Muscle layer of colon (tissue), 2 donors: Measurements from ENCODE around the gene KCNQ1.

ENCODE experiments used
- H3K27ac ChIP-seq: one replicate; pipeline ENCODE4 v1.7.0; 2013; ENCODE audit warnings: low read depth, mild to moderate bottlenecking, low read length, moderate library complexity
- H3K27me3 ChIP-seq, 2 donors: one replicate each; pipeline ENCODE4 v1.7.0; 2013; ENCODE audit warnings: low read length in 2 of 2, mild to moderate bottlenecking in 2 of 2; ENCODE audit not compliant: insufficient read depth in 2 of 2, control insufficient read depth in 1 of 2
- H3K36me3 ChIP-seq: one replicate; pipeline ENCODE4 v1.7.0; 2013; ENCODE audit warnings: mild to moderate bottlenecking, low read length; ENCODE audit not compliant: insufficient read depth
- H3K4me1 ChIP-seq: one replicate; pipeline ENCODE4 v1.7.0; 2013; ENCODE audit warnings: mild to moderate bottlenecking, low read length; ENCODE audit not compliant: insufficient read depth
- H3K4me3 ChIP-seq, 2 donors: one replicate each; pipeline ENCODE4 v1.7.0; 2013; ENCODE audit warnings: low read length in 2 of 2, low read depth in 1 of 2, mild to moderate bottlenecking in 1 of 2, moderate library complexity in 1 of 2
- H3K9ac ChIP-seq: one replicate; pipeline ENCODE4 v1.7.0; 2013; ENCODE audit warnings: low read length
- H3K9me3 ChIP-seq: one replicate; pipeline ENCODE4 v1.7.0; 2013; ENCODE audit warnings: mild to moderate bottlenecking, low read length
- donor health status: abdominal sarcoma.
- donor health status: Adenocarcinoma of cecum.

The KCNQ1 gene

DNA sequence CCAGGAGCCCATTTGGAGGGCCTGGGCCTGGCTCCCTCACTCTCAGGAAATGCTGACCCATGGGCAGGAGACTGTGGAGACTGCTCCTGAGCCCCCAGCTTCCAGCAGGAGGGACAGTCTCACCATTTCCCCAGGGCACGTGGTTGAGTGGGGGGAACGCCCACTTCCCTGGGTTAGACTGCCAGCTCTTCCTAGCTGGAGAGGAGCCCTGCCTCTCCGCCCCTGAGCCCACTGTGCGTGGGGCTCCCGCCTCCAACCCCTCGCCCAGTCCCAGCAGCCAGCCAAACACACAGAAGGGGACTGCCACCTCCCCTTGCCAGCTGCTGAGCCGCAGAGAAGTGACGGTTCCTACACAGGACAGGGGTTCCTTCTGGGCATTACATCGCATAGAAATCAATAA lies 403.7 kb downstream of the KCNQ1 start:
- no peaks in the 10 kb centered on the region for H3K27me3 ChIP-seq
- no peaks in the 10 kb centered on the region for H3K4me1 ChIP-seq
- no peak overlapping the region for H3K27ac ChIP-seq
- H3K36me3 ChIP-seq: no peaks in the 10 kb centered on the region
- no peak overlapping the region for H3K4me3 ChIP-seq
- no peak overlapping the region for H3K9ac ChIP-seq
- no peaks in the 10 kb centered on the region for H3K9me3 ChIP-seq

DNA sequence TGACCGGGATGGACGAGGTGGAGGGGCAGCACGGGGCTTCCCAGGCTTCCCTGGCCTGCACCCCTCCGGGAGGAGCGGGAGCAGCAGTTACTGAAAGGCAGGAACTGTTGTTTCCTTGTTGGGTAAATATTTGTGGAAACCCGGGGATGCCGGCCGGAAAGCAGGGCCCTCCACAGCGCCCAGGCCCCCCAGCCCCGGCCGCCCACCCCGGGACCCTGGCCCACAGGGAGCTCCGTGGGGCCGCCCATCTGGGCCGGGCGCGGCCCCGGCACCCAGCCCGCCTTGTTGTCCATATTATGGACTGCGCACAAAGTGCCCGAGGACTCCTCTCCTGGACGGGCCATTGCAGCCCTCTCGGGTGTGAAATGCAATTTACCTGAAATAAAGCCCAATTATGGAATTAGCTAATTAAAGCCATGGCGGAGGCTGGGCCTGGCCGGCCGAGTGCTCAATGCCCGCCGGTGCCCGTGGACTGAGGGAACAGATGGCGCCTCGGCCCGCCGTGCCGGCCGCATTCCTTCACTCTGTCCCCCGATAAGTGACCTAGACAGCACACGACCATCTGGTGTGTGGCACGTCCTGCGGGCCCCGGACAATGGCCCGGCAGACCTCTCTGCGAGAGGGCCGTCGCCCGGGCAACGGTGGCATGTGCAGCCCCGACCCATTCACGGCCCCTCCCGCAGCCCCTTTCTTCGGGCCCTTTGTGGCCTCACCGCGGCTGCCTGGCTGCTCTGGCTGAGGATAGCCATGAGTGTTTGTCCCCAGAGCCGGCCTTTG lies 405.4 kb downstream of the KCNQ1 start:
- H3K27ac ChIP-seq: no peak overlapping the region
- H3K27me3 ChIP-seq: no peaks in the 10 kb centered on the region
- no peak overlapping the region for H3K4me3 ChIP-seq
- H3K9ac ChIP-seq: no peak overlapping the region
- H3K36me3 ChIP-seq: no peaks in the 10 kb centered on the region
- H3K9me3 ChIP-seq: no peaks in the 10 kb centered on the region
- H3K4me1 ChIP-seq: no peaks in the 10 kb centered on the region

DNA sequence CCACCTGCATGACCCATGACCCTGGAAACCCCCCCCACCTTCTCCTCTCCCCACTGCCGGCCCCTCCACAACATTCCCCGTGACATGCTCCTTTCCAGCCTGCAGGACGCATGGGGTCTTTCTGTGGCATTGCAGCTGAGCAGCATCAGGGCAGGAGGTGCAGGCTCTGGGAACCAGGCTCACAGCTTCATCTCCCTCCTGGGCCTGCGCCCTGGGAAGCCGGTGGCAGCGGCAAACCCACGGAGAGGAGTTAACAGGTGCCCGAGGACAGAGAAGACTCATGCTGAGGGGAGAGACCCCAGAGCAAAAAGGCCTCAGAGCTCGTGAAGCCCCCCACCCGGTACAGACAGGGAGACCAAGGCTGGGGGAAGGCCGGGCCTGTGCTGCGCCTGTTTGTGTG lies 408.6 kb downstream of the KCNQ1 start:
- Histone ChIP-seq H3K9me3 (no peaks in the 10 kb centered on the region), H3K27me3 (no peaks in the 10 kb centered on the region), H3K36me3 (no peaks in the 10 kb centered on the region), H3K9ac (no peak overlapping the region), H3K4me3 (no peak overlapping the region), H3K27ac (no peak overlapping the region), H3K4me1 (no peaks in the 10 kb centered on the region)

DNA sequence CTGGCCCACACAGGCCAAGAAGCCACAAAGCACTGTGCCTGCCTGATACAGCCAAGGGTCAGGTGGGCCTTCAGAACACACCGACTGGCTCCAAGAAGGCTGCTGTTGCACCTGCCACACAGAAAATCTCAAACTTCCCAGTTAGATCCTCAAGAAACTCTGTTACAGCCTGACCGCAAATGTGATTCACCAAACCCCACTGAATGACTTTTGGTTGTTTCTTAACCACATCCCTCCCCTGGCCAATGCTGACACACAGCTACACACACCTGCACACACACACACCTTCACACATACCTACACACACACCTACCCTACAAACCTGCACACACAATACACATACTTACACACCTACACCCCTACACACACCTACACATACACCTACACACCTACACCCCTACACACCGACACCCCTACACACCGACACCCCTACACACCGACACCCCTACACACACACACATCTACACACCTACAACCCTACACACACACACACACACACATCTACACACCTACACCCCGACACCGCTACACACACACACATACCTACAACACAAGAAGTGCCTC lies 409.3 kb downstream of the KCNQ1 start:
- Histone ChIP-seq H3K27me3 (no peaks in the 10 kb centered on the region), H3K9me3 (no peaks in the 10 kb centered on the region), H3K9ac (no peak overlapping the region), H3K27ac (no peak overlapping the region), H3K36me3 (no peaks in the 10 kb centered on the region), H3K4me3 (no peak overlapping the region), H3K4me1 (no peaks in the 10 kb centered on the region)

DNA sequence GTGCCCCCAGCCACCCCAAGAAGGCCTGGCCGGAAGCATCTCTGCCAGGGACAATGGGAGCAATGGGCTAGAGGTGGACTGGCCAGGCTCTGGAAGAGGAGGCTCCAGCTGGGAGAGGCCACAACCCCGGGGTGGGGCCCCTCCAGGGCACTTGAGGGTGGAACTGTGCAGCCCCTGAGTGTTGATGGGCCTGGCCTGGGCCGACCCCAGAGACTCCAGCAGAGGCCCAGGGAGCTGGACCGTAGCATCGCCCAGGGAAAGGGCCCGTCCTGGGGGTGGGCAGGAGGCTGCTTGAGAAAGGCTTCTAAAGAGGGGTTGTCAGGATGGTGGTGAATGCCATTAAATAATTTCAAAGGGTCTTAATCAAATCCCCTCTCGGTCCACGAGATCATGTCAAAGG lies 410.4 kb downstream of the KCNQ1 start:
- Histone ChIP-seq H3K36me3 (no peaks in the 10 kb centered on the region), H3K27ac (no peak overlapping the region), H3K4me3 (no peak overlapping the region), H3K9ac (no peak overlapping the region), H3K9me3 (no peaks in the 10 kb centered on the region), H3K4me1 (no peaks in the 10 kb centered on the region), H3K27me3 (no peaks in the 10 kb centered on the region)

DNA sequence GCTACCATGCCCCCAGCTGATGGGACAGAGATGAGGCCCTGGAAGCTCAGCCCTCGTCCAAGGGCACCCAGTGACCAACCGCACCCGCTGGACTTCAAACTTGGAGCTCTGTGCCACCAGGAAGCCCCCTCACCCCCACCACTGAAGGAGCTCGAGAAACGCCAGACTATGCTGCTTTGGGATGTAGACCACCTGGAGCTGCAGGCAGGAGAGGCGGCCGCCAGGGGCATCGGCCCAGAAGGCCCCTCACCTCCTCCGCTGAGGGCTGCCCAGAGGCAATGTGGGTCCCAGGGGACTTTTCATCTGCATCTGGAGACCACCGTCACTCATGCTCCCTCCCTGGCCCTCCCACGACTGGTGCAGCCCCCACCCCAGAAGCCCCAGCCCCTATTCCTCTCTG lies 412.5 kb downstream of the KCNQ1 start:
- Histone ChIP-seq H3K36me3 (no peaks in the 10 kb centered on the region), H3K9ac (no peak overlapping the region), H3K27me3 (peaks cover 0 to 4% of the 10 kb centered on the region in 2 donors), H3K9me3 (no peaks in the 10 kb centered on the region), H3K4me3 (no peak overlapping the region), H3K4me1 (no peaks in the 10 kb centered on the region), H3K27ac (no peak overlapping the region)

DNA sequence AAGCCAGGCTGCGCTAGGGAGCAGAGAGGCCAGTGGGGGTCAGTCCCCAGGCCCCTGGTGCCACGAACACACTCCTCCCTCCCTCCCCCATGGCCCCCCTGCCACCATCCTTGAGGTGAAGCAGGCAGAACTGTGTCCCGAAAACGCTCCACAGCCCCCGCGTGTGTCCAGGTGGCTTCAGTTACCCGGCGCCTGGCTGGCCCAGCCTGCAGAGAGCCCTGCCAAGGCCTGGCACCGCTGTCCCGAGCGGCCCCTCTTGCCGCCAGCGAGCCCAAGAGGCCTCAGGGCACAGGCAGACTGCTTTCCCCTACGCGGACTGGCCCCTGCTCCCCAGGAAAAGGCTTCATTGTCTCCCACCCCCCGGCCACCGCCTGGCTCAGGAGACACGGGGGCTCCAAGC lies 413.1 kb downstream of the KCNQ1 start:
- Histone ChIP-seq H3K9me3 (no peaks in the 10 kb centered on the region), H3K4me1 (no peaks in the 10 kb centered on the region), H3K27me3 (peaks cover 0 to 4% of the 10 kb centered on the region in 2 donors), H3K36me3 (no peaks in the 10 kb centered on the region), H3K9ac (no peak overlapping the region), H3K27ac (no peak overlapping the region), H3K4me3 (no peak overlapping the region)

DNA sequence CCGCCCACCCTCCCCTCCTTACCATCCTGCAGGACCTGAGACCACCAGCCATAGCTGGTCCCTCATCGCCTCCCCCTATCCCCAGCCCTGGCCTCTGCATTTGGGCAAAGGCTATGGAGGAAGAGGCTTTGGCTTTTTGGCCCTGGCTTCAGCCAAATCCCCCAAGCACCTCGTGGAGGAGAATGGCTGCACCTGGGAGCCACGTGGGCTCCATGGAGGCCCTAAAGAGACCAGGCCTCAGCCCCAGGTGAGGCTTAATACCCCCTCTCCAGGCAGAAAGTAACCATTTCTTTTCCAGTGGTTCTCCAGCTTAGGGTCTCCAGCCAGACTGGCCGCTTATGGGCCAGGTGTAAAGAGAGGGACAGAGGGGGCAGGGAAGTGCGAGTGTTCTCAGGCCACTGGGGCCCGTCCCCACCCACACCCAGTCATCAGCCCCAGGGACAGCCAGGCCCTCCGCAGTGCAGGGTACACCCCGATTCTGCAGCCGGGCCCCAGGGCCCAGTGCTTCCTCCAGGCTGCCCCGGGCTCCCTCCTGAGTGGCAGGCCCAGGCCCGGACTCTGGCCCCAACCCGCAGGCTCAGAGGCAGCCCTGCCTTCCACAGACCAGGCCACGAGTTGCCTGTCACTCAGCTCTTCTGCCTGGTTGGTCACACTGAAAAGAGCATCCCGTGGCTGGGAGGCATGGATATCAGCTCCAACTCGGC lies 414.3 kb downstream of the KCNQ1 start:
- H3K4me3 ChIP-seq: no peak overlapping the region
- no peaks in the 10 kb centered on the region for H3K9me3 ChIP-seq
- no peaks in the 10 kb centered on the region for H3K36me3 ChIP-seq
- H3K27ac ChIP-seq: no peak overlapping the region
- H3K27me3 ChIP-seq: peaks cover 0 to 10% of the 10 kb centered on the region in 2 donors
- H3K9ac ChIP-seq: no peak overlapping the region
- H3K4me1 ChIP-seq: no peaks in the 10 kb centered on the region

DNA sequence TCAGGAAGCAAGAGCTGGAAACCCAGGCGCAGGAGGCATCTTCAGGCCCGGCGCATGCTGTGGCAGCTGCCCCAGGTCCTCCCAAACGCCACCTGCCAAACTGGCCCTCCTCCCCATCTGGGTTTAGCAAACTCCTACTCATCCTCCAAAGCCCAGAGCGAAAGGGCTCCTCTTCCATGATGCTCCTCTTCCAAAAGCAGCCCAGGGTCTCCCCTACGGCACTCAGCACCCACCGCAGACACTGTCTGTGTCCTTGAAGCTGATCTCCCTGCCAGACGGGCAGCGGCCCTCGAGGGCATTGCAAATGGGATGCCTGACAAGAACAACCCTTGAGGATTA lies 414.9 kb downstream of the KCNQ1 start:
- Histone ChIP-seq H3K27me3 (peaks cover 0 to 10% of the 10 kb centered on the region in 2 donors), H3K4me1 (no peaks in the 10 kb centered on the region), H3K36me3 (no peaks in the 10 kb centered on the region), H3K9me3 (no peaks in the 10 kb centered on the region), H3K9ac (no peak overlapping the region), H3K27ac (no peak overlapping the region), H3K4me3 (no peak overlapping the region)

DNA sequence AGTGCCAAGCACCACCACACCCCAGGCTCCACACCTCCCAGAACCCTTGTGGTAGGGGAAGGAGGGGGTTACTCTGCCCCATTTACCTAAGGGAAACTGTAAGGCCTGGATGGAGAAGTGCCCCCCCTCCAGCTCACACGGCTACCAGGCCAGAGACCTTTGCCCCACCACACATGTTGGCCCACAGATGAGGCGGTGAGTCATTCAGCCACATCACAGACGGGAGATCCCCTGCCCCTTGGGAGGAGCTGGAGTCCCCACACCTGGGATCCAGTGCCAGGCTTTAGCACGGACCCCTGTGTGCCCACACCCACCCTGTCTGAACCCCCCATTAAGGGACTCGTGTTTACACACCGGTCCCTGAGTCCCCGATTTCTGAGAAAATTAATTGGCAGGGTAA lies 415.8 kb downstream of the KCNQ1 start:
- H3K36me3 ChIP-seq: no peaks in the 10 kb centered on the region
- H3K27ac ChIP-seq: no peak overlapping the region
- peaks cover 0 to 10% of the 10 kb centered on the region in 2 donors for H3K27me3 ChIP-seq
- no peak overlapping the region for H3K4me3 ChIP-seq
- no peak overlapping the region for H3K9ac ChIP-seq
- no peaks in the 10 kb centered on the region for H3K9me3 ChIP-seq
- H3K4me1 ChIP-seq: no peaks in the 10 kb centered on the region

DNA sequence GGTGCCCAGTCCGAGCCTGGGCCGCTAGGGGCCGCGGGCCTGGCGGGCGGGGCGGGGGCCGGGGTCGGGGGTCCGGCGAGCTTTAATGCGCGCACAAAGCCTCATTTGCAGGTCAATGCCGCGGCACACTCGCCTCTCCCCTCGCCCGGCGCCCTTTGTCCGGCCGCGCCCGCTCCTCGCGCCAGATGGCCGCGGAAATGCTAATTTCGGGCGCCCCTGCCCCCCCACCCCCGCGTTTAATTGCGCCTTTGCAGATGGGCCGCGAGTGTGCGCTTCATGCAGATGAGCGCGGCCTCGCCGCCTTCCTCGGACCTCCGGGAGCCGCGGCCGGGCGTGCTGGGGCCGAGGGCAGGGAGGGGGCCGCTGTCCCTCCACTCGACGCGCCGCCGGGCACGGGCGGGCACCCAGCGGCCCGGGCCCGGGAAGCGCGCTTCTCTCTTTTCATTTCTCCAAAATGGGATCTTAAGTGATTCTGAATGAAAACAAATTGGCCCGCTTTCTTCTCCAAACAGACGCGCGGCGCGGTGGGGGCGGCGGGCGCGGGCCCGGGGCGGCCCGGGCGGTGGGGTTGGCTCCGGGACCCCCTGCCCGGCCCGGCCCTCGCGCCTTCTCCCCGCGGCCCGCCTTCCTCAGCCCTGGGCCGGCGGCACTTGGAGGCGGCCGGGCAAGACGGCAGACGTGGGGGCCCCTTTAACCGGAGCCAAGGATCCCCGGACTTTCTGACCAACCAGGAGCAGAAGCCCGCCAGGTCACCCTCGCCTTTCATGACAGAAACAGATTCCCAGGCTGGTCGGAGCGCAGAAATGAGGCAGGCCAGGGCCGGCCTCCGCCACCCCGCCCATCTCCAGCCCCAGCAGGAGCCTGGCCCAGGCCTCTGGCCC lies 417.8 kb downstream of the KCNQ1 start:
- Histone ChIP-seq H3K4me3 (peak overlapping the region in 1 of 2 donors; percentile 42), H3K9ac (no peak overlapping the region), H3K9me3 (no peaks in the 10 kb centered on the region), H3K36me3 (no peaks in the 10 kb centered on the region), H3K27ac (no peak overlapping the region), H3K27me3 (peaks cover 0 to 10% of the 10 kb centered on the region in 2 donors), H3K4me1 (no peaks in the 10 kb centered on the region)
